ENCODE measurements around the gene CHRNA5. TPM values are rescaled to one million over a fixed set of nuclear protein-coding genes. Genes with fewer than 3 reads are reported as not detected.

The CHRNA5 gene
- 2.6 and 4.4 TPM in 2 replicates for total RNA-seq

GRCh38 chr15:78565097-78565950 is at the start of gene CHRNA5:
TSS of gene CHRNA5 (plus strand) at chr15:78565520. CDS start at chr15:78565720, 200 bp downstream.

GRCh38 chr15:78540141-78540870 is 25.0 kb upstream of the CHRNA5 start, which contains the start of gene PSMA4:
TSS of gene PSMA4 (plus strand) at chr15:78540444. CDS start at chr15:78541928, 1,484 bp downstream.

GRCh38 chr15:78620527-78621421 is 55.5 kb downstream of the CHRNA5 start, which contains the start of gene CHRNA3:
TSS of gene CHRNA3 (minus strand) at chr15:78620996. CDS start at chr15:78620794, 202 bp downstream.

GRCh38 chr15:78641102-78641748 is 75.9 kb downstream of the CHRNA5 start, which contains the start of gene CHRNB4:
TSS of gene CHRNB4 (minus strand) at chr15:78641210. CDS start at chr15:78641133, 77 bp downstream.

Other genes with a start within 250 kb of the CHRNA5 start
- not detected in 2 replicates for gene CRABP1, start 225.2 kb upstream of the CHRNA5 start, total RNA-seq
- 29.9 and 39.0 TPM in 2 replicates for gene IREB2, start 127.3 kb upstream of the CHRNA5 start, total RNA-seq
- gene HYKK, start 57.9 kb upstream of the CHRNA5 start, total RNA-seq, result 0.72 and 0.94 TPM in 2 replicates
- gene PSMA4, start 25.1 kb upstream of the CHRNA5 start, total RNA-seq, result 158 and 227 TPM in 2 replicates
- not detected in 2 replicates for gene CHRNA3, start 55.5 kb downstream of the CHRNA5 start, total RNA-seq
- gene CHRNB4, start 75.7 kb downstream of the CHRNA5 start, total RNA-seq, result not detected in 2 replicates
- gene ADAMTS7, start 245.9 kb downstream of the CHRNA5 start, total RNA-seq, result 10.7 and 22.8 TPM in 2 replicates

Measured in endothelial cell of coronary artery (primary cell).